Activated CD4-positive, alpha-beta T cell treated with anti-CD3 and anti-CD28 coated beads, Interleukin-2, Interleukin-6, amounts not matched to agents 100 ng/mL and 50 ng/mL, durations not matched to agents 16 hours and 8 hours (primary cell): ENCODE data around the gene TBC1D3B.
"Not testable (repeated sequence)": the region's sequence is repeated elsewhere in the genome, so short reads cannot be mapped to it uniquely, and the experiment has no call there.

ENCODE experiments used
- DNase-seq: peaks from one replicate; pipeline ENCODE4 v3.0.0-alpha.2; 2020

Gene TBC1D3B

DNA sequence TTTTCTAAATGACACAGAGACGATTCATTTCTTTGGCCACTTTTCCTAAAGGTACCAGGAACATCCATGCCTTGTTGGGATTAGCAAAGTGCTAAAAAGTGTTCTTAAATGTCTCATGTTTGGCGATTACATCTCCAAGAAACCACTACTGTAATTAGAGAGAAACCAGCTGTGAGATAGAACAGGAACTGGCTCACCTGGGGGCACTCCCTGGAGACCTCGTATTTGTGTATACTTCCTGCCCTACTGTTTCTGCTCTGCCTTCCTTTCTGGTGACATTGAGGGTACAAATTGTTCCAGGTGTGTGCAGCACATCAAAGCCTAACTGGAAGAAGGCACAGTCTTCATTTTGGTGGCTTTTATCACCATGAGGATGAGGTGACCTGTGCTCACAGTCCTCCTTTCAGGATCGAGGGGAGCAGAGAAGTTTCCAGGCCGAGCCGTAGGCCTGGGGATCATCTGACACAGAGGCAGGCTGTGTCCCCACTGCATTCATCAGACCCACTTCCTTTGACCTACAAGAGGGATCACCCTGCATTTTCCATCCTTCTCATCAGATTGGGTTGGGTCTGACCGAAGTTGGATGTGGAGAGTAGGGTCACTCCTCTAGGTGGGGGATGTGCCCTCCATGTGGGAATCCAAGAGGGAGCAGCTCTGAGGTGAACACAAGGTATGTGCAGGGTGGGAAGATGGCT is 49.1 kb downstream of the TBC1D3B start:
- no peak for DNase-seq

DNA sequence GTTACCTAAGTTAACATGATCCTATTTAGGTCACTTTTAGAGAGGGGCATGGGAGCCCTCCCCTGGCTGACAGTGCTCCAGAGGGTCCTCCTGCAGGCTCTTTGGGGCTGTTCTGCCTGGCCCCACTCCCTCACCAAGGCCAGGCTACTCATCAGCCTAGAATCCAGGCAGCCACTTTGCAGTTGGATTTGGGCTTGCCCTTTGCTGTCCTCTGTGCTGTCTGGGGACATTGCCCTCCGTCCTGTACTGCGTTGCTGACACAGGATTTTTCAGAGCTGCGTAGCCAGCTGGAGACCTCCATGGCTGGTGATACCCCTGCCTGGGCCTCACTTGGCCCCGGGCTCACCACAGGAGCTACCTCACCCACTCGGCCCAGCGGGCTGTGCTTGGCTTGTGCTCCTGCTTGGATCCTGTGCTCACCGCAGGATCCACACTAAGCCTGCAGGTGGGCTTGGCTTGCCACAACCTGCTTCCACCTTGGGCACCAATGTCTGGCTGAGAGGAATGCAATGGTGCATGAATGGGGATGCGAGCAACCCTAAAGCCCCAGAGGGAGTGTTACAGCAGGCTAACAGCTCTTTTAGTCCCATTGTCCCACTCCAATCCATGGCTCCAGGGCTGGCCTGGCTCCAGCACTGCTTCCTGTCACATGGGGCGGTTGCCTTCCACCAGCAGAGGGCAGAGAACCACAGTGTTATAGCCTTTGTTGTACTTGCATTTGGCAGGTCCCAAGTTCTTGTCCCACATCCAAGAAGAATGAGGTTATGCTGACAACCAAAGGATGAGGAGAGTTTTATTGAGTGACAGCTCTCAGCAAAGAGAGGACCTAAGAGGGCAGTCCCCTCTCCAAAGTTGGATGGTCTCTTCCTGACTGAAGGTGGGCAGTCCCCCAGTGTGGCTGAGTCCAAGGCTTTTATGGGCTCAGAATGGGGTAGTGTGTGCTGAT is 51.3 kb downstream of the TBC1D3B start:
- DNase-seq, result no peak

DNA sequence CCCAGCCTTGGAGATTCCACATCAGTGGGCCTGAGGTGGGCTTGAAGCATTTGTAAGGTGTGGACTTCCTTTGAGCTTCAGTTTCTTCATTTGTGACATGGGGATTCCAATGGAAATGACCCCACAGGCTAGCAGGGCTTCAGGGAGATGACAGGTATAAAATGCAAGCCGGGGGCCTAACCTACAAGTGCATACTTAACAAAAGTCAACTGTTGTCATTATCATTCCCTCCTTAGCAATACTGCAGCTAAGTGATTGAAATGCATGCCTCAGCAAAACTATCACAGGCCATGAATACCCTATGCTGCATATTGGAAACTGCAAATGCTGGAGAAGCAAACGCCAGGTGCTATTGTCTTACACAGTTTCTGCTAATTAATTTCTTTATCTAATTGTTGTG is 53.0 kb downstream of the TBC1D3B start:
- DNase-seq, result no peak

DNA sequence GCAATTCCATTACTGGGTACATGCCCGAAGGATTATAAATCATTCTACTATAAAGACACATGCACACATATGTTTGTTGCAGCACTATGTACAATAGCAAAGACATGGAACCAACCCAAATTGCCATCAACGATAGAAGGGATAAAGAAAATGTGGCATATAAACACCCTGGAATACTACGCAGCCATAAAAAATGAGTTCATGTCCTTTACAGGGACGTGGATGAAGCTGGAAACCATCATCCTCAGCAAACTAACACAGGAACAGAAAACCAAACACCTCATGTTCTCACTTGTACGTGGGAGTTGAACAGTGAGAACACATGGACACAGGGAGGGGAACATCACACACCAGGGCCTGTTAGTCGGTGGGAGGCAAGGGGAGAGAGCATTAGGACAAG is 55.3 kb downstream of the TBC1D3B start:
- not testable (repeated sequence) for DNase-seq

DNA sequence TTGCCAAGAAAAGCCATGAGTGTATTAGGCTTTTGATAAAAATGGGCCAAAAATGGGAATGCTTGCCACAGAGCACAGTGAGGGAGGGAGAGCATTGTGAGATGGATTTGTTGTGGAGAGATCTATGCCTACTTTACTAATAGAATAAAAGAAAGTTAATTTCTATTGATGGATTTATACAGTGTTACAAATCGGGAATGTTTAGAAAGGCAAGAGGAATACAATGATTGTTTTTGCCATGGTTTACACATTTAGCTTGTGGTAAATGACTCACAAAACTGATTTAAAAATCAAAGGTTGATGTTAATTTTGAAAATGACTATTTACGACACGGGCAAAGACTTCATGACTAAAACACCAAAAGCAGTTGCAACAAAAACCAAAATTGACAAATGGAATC is 56.2 kb downstream of the TBC1D3B start:
- DNase-seq, result no peak

DNA sequence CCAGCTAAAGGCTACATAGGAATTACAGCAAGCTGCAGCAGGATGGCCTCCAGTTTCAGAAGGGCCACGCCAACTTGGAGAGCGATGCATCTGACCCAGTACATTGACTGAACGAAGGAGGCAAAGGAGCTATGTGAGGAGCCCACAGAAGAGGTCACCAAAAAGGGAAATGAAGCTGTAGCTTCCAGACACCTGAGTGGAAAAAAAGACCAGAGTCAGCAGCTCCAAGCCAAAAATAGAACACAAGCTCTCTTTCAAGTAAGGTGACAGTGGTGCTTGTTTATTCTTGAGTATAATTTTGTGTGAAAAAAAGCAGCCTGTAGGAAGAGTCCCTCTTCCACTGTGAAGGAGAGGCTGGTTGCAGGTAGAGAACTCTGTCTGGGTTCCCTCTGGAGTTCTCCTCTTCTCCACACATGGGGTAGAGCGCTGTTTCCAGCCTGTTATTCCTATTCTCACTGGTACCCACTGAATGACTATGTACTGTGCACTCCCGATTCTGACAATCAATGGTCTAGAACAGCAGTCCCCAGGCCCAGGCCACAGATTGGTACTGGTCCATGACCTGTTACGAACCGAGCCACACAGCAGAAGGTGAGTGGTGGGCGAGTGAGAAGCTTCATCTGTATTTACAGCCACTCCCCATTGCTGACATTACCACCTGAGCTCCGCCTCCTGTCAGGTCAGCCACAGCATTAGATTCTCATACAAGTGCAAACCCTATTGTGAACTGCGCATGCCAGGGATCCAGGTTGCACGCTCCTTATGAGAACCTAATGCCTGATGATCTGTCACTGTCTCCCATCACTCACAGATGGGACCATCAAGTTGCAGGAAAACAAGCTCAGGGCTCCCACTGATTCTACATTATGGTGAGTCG is 57.7 kb downstream of the TBC1D3B start:
- no peak for DNase-seq

DNA sequence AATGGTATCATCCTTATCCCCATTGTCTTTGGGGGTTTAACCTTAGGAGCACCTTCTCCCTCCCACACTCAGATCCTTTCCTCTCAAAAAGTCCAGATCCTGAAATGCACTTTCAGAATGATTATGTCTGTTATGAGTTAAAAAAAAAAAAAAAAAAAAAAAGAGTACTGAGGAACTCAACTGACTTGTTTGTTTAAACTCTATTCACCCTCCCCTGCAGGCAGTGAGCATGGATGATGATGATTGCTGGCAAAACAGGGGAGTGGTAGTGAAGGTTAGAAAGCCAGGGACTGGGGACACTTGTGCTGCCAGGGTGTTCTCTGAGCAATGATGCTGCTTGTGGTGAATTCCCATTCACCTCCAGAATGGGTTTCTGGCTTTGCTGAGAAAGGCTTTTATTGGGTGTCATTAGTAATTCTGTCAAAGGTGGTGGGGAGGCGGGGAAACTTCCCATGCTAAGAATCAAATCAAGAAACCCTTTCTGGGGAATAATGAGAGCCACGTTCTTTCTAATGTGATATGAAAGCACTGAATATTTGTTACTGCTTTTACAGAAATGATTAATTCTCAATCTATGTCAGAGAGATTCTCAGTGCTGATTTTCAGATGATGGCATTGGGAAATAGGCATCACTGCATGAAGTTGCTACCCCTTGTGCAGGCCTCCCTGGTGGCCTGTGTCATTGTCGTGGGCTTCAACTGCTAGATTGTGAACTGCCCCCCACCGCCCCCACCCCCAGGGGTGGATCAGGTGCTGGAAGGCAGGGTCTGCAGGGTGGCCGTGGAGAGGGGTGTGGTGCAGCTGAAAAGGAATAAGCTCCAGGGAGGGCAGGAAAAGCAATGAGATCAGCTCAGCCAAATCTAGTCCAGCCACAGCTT is 58.7 kb downstream of the TBC1D3B start:
- DNase-seq, result peak; percentile 71
